HepG2 (cell line): ENCODE measurements around the gene EIF5A. TPM values are rescaled to one million over a fixed set of nuclear protein-coding genes. Genes with fewer than 3 reads are reported as not detected.

ENCODE experiments used
- AFF4 ChIP-seq: sonication (generic); formaldehyde crosslinking; IDR thresholded peaks from 2 replicates; pipeline ENCODE4 v1.4.0; 2020; ENCODE audit warnings: missing genetic modification reagents
- CSRNP1 ChIP-seq: sonication (generic); formaldehyde crosslinking; IDR thresholded peaks from 2 replicates; pipeline ENCODE4 v1.8.1; 2023; ENCODE audit warnings: mild to moderate bottlenecking, missing genetic modification reagents
- EEA1 ChIP-seq: sonication (generic); formaldehyde crosslinking; IDR thresholded peaks from 2 replicates; pipeline ENCODE4 v1.5.1; 2020; ENCODE audit warnings: mild to moderate bottlenecking, missing genetic modification reagents, borderline replicate concordance
- ERF ChIP-seq: IDR thresholded peaks from 2 replicates; pipeline ENCODE4 v1.6.1; 2018; ENCODE audit warnings: missing biosample characterization, missing genetic modification reagents
- ETV5 ChIP-seq: IDR thresholded peaks from 2 replicates; pipeline ENCODE4 v1.6.1; 2018; ENCODE audit warnings: missing biosample characterization, missing genetic modification reagents, inconsistent platforms, borderline replicate concordance
- FOXM1 ChIP-seq: sonication (generic); formaldehyde crosslinking; IDR thresholded peaks from 2 replicates; pipeline ENCODE4 v1.5.0; 2020; ENCODE audit warnings: missing genetic modification reagents
- GFI1 ChIP-seq: sonication (generic); formaldehyde crosslinking; IDR thresholded peaks from 2 replicates; pipeline ENCODE4 v1.5.0; 2020; ENCODE audit warnings: missing genetic modification reagents, mild to moderate bottlenecking, borderline replicate concordance
- KDM4B ChIP-seq: sonication (generic); formaldehyde crosslinking; IDR thresholded peaks from 2 replicates; pipeline ENCODE4 v1.4.0; 2020; ENCODE audit warnings: missing genetic modification reagents
- NPAS2 ChIP-seq: sonication (generic); formaldehyde crosslinking; IDR thresholded peaks from 2 replicates; pipeline ENCODE4 v1.8.0; 2022; ENCODE audit warnings: mild to moderate bottlenecking, missing genetic modification reagents, borderline replicate concordance
- PHB2 ChIP-seq: fragments of 450-650 bp; IDR thresholded peaks from 2 replicates; pipeline ENCODE4 v1.6.1; 2018; ENCODE audit not compliant: partially characterized antibody
- PLRG1 ChIP-seq: fragments of 450-650 bp; conservative IDR thresholded peaks from 2 replicates; pipeline ENCODE4 v1.6.1; 2016
- PRDM4 ChIP-seq: sonication (generic); formaldehyde crosslinking; IDR thresholded peaks from 2 replicates; pipeline ENCODE4 v1.9.0; 2021; ENCODE audit warnings: missing genetic modification reagents, borderline replicate concordance
- RARG ChIP-seq: sonication (generic); formaldehyde crosslinking; IDR thresholded peaks from 2 replicates; pipeline ENCODE4 v1.4.0; 2020; ENCODE audit warnings: low read depth, mild to moderate bottlenecking, missing genetic modification reagents
- RORA ChIP-seq: sonication (generic); formaldehyde crosslinking; IDR thresholded peaks from 2 replicates; pipeline ENCODE4 v1.5.0; 2020; ENCODE audit warnings: mild to moderate bottlenecking, missing genetic modification reagents, moderate library complexity
- SAFB2 ChIP-seq: sonication (generic); formaldehyde crosslinking; IDR thresholded peaks from 2 replicates; pipeline ENCODE4 v1.5.1; 2020; ENCODE audit warnings: missing genetic modification reagents, low read depth, mild to moderate bottlenecking, borderline replicate concordance
- SALL1 ChIP-seq: sonication (generic); formaldehyde crosslinking; IDR thresholded peaks from 2 replicates; pipeline ENCODE4 v1.8.0; 2022; ENCODE audit warnings: mild to moderate bottlenecking, missing genetic modification reagents
- ZBTB1 ChIP-seq: sonication (generic); formaldehyde crosslinking; IDR thresholded peaks from 2 replicates; pipeline ENCODE4 v1.4.0; 2020; ENCODE audit warnings: missing genetic modification reagents, borderline replicate concordance
- ZBTB14 ChIP-seq: sonication (generic); formaldehyde crosslinking; IDR thresholded peaks from 2 replicates; pipeline ENCODE4 v1.4.0; 2020; ENCODE audit warnings: missing genetic modification reagents
- ZNF331 ChIP-seq: sonication (generic); formaldehyde crosslinking; IDR thresholded peaks from 2 replicates; pipeline ENCODE4 v1.4.0; 2020; ENCODE audit warnings: missing genetic modification reagents
- ZNF567 ChIP-seq: sonication (generic); formaldehyde crosslinking; IDR thresholded peaks from 2 replicates; pipeline ENCODE4 v1.8.1; 2023; ENCODE audit warnings: mild to moderate bottlenecking, missing genetic modification reagents, borderline replicate concordance
- ZNF780A ChIP-seq: sonication (generic); formaldehyde crosslinking; IDR thresholded peaks from 2 replicates; pipeline ENCODE4 v1.8.0; 2022; ENCODE audit warnings: mild to moderate bottlenecking, missing genetic modification reagents, moderate library complexity
- polyA plus RNA-seq, 8 experiments: library from polyadenylated mRNA; depleted of rRNA in 3 of 8; stranded (reverse) in 7 of 8; unstranded in 1 of 8; fragments of >200 nt; fragmentation: Illumina TruSeq in 4 of 8; extraction: Trizol in 4 of 8; gene quantifications; 2 replicates each; pipeline versions ENCODE4 v1.2.1 to v1.2.3, GENCODE V29; 2011 to 2016; ENCODE audit warnings: low read depth in 4 of 8, missing spikeins in 1 of 8, mixed read lengths in 1 of 8; ENCODE audit not compliant: insufficient read depth in 1 of 8
- total RNA-seq, 5 experiments: library from RNA; depleted of rRNA; stranded (reverse); fragments of >200 nt; fragmentation: Illumina TruSeq; extraction: Trizol; gene quantifications; 2 replicates each; pipeline ENCODE4 v1.2.3, GENCODE V29; 2016; ENCODE audit warnings: low read depth in 1 of 5

EIF5A gene
- total and polyA plus RNA-seq, 2 of the 13 experiments (the other 11 are each of a cell fraction or from before 2014, with no cell fraction given), result 319 to 337 TPM

- TF ChIP-seq ZBTB1, result no peak
- TF ChIP-seq KDM4B, result 0 out of 2 replicates have a peak, but pooled peaks have one; percentile 13
- TF ChIP-seq SAFB2 (CRISPR knock-in tag), result peak; percentile 69; the same call in 1 of the 2 replicates
- TF ChIP-seq ETV5 (CRISPR knock-in tag), result no peak; the same call in 1 of the 2 replicates
- TF ChIP-seq ERF (CRISPR knock-in tag), result peak; percentile 79; the same call in 1 of the 2 replicates
- TF ChIP-seq EEA1 (CRISPR knock-in tag), result no peak
- no peak for TF ChIP-seq CSRNP1
- no peak for TF ChIP-seq RARG
- TF ChIP-seq AFF4, result no peak
- no peak for TF ChIP-seq NPAS2 (CRISPR knock-in tag)
- no peak for TF ChIP-seq FOXM1 (CRISPR knock-in tag)
- peak; percentile 39; the same call in 1 of the 2 replicates for TF ChIP-seq ZBTB14 (CRISPR knock-in tag)
- TF ChIP-seq GFI1 (CRISPR knock-in tag), result no peak
- TF ChIP-seq ZNF567 (CRISPR knock-in tag), result 0 out of 2 replicates have a peak, but pooled peaks have one; percentile 43
- peak; percentile 31; the same call in 1 of the 2 replicates for TF ChIP-seq ZNF331 (CRISPR knock-in tag)
- TF ChIP-seq SALL1 (CRISPR knock-in tag), result peak; percentile 48; the same call in 1 of the 2 replicates
- TF ChIP-seq PRDM4 (CRISPR knock-in tag), result no peak
- TF ChIP-seq RORA (CRISPR knock-in tag), result no peak
- no peak for TF ChIP-seq PHB2
- no peak for TF ChIP-seq ZNF780A (CRISPR knock-in tag)
- TF ChIP-seq PLRG1, result no peak
Observed at GRCh38 chr17:7329374-7329996, 22.1 kb downstream of the EIF5A start (continued).
